ENCODE results near the gene RPL18A. TPM values are rescaled to one million over a fixed set of nuclear protein-coding genes. Genes with fewer than 3 reads are reported as not detected.

The RPL18A gene
- total RNA-seq, 1 donor from 2014 or later: 975 TPM

- H3K4me3 Mint-ChIP-seq: no peak overlapping the region
- Histone ChIP-seq H3K9ac (no peak overlapping the region), H4K20me1 (ENCODE audit: low read depth) (no peaks in the 10 kb centered on the region), H3K4me1 (no peaks in the 10 kb centered on the region), H3F3A (ENCODE audit: low read depth) (no peaks in the 10 kb centered on the region), H3K79me2 (ENCODE audit: low read depth) (no peaks in the 10 kb centered on the region), H3K27me3 (no peaks in the 10 kb centered on the region), H3K4me2 (no peak overlapping the region), H2AFZ (replicated peaks) (no peak overlapping the region), H3K27ac (no peak overlapping the region), H3K36me3 (no peaks in the 10 kb centered on the region), H3K9me3 (ENCODE audit: low read depth) (no peaks in the 10 kb centered on the region), H3K4me3 (no peak overlapping the region)
- TF ChIP-seq, protein P1, sequence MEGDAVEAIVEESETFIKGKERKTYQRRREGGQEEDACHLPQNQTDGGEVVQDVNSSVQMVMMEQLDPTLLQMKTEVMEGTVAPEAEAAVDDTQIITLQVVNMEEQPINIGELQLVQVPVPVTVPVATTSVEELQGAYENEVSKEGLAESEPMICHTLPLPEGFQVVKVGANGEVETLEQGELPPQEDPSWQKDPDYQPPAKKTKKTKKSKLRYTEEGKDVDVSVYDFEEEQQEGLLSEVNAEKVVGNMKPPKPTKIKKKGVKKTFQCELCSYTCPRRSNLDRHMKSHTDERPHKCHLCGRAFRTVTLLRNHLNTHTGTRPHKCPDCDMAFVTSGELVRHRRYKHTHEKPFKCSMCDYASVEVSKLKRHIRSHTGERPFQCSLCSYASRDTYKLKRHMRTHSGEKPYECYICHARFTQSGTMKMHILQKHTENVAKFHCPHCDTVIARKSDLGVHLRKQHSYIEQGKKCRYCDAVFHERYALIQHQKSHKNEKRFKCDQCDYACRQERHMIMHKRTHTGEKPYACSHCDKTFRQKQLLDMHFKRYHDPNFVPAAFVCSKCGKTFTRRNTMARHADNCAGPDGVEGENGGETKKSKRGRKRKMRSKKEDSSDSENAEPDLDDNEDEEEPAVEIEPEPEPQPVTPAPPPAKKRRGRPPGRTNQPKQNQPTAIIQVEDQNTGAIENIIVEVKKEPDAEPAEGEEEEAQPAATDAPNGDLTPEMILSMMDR (IDR thresholded peaks at IDR 0.05): no peak
- no peak for TF ChIP-seq EZH2phosphoT487 (IDR thresholded peaks at IDR 0.05)
- peaks cover 2% of the 10 kb centered on the region for H3K27me3 Mint-ChIP-seq (ENCODE audit: insufficient read depth, low read depth)
- H3K4me1 Mint-ChIP-seq: no peaks in the 10 kb centered on the region
- H3K9me3 Mint-ChIP-seq: no peaks in the 10 kb centered on the region
- no peak for DNase-seq (ENCODE audit: low spot score)
- H3K36me3 Mint-ChIP-seq: no peaks in the 10 kb centered on the region
- H3K27ac Mint-ChIP-seq: no peak overlapping the region
Measured at GRCh38 chr19:17817668-17818363, 41.9 kb upstream of the RPL18A start.

DNA sequence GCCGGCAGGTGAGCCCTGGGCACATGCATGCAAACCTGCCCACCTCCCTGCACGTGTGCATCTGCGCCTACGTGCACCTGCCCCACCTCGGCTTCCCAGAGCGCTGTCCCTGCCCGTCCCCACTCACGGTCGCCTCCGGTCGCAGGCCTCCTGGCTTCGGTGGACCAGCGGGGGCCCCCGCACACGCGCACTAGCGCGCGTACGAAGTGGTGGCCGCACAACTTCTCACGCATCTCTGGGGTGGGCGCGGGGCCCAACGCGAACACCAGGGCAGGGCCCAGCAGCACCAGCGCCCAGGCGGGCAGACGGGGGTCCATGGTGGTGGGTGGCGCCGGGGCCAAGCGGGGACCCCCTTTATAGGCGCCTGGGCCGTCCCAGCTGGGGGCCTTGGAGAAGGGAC is 38.5 kb upstream of the RPL18A start, which contains the start of gene INSL3:
Gene INSL3, minus strand, starts transcription at position 330 of the 400 bp plus-strand sequence. Its CDS starts 13 bp downstream, at position 317.
- H3K36me3 Mint-ChIP-seq: no peaks in the 10 kb centered on the region
- no peak for DNase-seq (ENCODE audit: low spot score)

DNA sequence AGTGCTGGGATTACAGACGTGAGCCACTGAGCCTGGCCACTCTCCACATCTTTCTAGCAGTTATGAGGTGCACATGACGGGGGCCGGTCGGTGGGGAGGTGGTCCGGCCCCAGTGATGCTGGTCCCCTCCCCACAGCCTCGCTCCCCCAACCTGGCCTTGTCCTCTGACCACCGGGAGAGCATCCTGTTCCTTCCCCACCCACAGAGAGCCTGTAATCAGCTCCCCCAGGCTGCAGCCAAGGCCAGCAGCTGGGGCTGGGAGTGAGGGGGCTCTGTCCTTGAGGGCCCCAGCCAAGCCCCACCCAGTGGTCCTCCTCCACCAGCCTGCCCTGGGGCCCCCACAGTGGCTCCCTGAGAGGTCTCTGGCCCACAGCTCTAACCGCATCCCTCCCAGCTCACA is 35.4 kb upstream of the RPL18A start:
- Mint-ChIP-seq H3K27ac (no peak overlapping the region), H3K27me3 (ENCODE audit: insufficient read depth, low read depth) (peaks cover 2% of the 10 kb centered on the region), H3K4me1 (no peaks in the 10 kb centered on the region), H3K4me3 (no peak overlapping the region), H3K36me3 (no peaks in the 10 kb centered on the region), H3K9me3 (no peaks in the 10 kb centered on the region)
- Histone ChIP-seq H3K36me3 (no peaks in the 10 kb centered on the region), H2AFZ (replicated peaks) (no peak overlapping the region), H3K9me3 (ENCODE audit: low read depth) (no peaks in the 10 kb centered on the region), H3K4me3 (no peak overlapping the region), H3K9ac (no peak overlapping the region), H3K27ac (no peak overlapping the region), H3K27me3 (no peaks in the 10 kb centered on the region), H3K4me2 (no peak overlapping the region), H4K20me1 (ENCODE audit: low read depth) (no peaks in the 10 kb centered on the region), H3K4me1 (no peaks in the 10 kb centered on the region), H3K79me2 (ENCODE audit: low read depth) (no peaks in the 10 kb centered on the region), H3F3A (ENCODE audit: low read depth) (peaks cover 2% of the 10 kb centered on the region)
- no peak for TF ChIP-seq EZH2 (IDR thresholded peaks at IDR 0.05)
- TF ChIP-seq EZH2phosphoT487 (IDR thresholded peaks at IDR 0.05): no peak
- TF ChIP-seq, protein P1 (IDR thresholded peaks at IDR 0.05): no peak
- DNase-seq (ENCODE audit: low spot score): no peak

More for the DNA sequence above, 38.5 kb upstream of the RPL18A start, which contains the start of gene INSL3:
- H3K4me1 ChIP-seq: no peaks in the 10 kb centered on the region
- no peaks in the 10 kb centered on the region for H3K27me3 ChIP-seq
- no peaks in the 10 kb centered on the region for H3F3A ChIP-seq (ENCODE audit: low read depth)
- H3K9me3 ChIP-seq (ENCODE audit: low read depth): no peaks in the 10 kb centered on the region
- H3K4me2 ChIP-seq: no peak within 1 kb of the TSS
- Mint-ChIP-seq H3K4me3 (no peak within 1 kb of the TSS), H3K27ac (no peak within 1 kb of the TSS), H3K27me3 (ENCODE audit: insufficient read depth, low read depth) (peaks cover 2% of the 10 kb centered on the region), H3K9me3 (no peaks in the 10 kb centered on the region), H3K4me1 (no peaks in the 10 kb centered on the region)
- H3K27ac ChIP-seq: no peak within 1 kb of the TSS
- no peak within 1 kb of the TSS for H2AFZ ChIP-seq (replicated peaks)
- H3K79me2 ChIP-seq (ENCODE audit: low read depth): no peaks in the 10 kb centered on the region
- no peak within 1 kb of the TSS for H3K4me3 ChIP-seq
- no peak for TF ChIP-seq EZH2 (IDR thresholded peaks at IDR 0.05)
- TF ChIP-seq, protein P1 (IDR thresholded peaks at IDR 0.05): no peak
- no peak for TF ChIP-seq EZH2phosphoT487 (IDR thresholded peaks at IDR 0.05)
- H3K36me3 ChIP-seq: no peaks in the 10 kb centered on the region
- no peak within 1 kb of the TSS for H3K9ac ChIP-seq
- H4K20me1 ChIP-seq (ENCODE audit: low read depth): no peaks in the 10 kb centered on the region

All from neural progenitor cell (in vitro differentiated cells).